NCI-H2196 treated with DMSO at 0.1 percent for 48 hours (cell line): ENCODE data around the gene MYLK2.

ENCODE experiments used
- DNase-seq: peaks from one replicate; lab custom pipeline; 2025; ENCODE audit not compliant: unreplicated experiment; lab: John Stamatoyannopoulos, UW

The MYLK2 gene

DNA sequence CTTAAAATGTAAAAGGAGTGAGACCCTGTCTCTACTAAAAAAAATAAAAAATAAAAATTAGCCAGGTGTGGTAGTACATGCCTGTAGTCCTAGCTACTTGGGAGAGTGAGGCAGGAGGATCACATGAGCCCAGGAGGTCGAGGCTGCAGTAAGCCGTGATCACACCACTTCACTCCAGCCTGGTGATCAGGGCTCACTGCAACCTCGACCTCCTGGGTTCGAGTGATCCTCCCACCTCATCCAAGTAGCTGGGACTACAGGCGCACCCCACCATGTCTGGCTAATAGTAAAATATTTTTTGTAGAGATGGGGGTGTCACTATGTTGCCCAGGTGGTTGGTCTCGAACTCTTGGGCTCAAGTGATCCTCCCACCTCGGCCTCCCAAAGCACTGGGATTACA, 34.3 kb downstream of the MYLK2 start:
- DNase-seq = no peak

DNA sequence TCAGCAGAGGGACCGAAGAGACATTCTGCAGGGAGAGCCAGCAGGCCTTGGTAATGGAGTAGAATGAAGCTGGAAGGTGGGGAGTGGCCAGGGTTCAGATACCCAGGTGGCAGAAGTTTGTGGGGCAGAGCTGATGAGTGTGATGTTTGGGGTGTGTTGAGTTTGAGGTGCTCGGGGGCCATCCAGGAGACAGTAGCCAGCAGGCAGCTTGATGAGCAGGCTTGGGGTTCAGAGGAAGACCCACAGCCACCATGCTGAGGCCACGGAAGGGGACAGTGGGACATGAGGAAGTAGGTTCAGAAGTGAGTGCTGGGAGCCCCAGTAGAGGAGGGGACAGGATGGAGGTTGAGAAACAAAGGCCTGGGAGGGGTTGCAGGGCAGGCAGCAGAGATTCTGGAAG, 37.4 kb downstream of the MYLK2 start:
- no peak for DNase-seq

DNA sequence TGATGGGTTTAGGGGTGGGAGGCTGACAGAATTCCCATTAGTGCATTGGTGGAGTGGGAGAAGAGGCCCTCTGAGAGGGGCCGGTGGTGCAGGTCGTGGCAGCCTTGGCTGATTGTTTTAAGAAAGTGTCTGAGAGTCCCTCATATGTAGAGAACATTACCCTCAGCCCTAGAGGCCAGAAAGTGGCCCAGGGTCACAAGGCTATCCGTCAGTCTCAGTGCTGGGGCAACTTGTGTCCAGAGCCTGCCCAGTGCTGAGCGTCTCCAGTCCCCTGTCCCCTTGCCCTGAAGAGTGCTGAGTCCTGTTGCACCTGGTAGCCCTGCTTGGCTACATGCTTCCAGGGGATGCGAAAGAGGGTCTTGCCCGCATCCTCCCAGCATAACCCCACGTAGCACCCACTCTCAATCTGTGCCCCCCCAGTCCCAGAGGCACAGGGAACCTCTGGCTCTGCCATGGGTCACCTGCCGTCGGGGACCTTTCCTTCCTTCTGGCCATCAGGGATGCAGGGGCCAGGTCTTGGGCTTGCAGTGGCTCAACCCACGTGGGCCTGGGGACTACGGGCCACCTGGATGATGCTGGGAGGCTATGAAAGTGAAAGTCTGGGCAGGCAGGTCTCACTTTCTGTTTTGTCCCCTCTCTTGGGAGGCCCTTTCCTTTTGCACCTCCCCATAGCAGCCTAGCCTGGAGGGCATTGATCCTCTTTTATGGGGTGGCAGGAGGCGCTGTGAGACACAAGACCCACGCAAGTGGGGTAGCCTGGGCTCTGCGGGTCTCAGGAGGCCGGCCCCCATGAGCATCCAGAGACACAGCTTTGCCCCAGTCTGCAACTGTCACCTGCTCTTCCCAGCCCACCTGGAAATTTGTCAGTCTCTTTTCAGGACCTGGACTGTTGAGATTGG, 39.0 kb downstream of the MYLK2 start:
- DNase-seq = no peak

DNA sequence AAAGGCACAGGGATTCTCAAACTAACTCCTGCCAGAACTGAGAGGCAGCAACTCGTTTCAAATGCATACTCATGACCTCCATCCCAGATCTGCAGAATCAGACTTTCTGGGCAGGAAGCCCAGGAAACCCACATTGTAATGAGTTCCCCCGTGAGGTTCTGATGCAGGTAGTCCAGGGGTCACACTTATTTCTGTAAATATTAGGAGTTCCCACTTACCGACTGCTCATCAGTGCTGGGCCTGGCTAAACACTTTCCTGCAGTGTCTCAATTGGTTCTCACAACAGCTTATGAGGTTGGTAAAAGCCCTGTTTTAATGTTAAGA, 39.6 kb downstream of the MYLK2 start:
- DNase-seq = no peak

DNA sequence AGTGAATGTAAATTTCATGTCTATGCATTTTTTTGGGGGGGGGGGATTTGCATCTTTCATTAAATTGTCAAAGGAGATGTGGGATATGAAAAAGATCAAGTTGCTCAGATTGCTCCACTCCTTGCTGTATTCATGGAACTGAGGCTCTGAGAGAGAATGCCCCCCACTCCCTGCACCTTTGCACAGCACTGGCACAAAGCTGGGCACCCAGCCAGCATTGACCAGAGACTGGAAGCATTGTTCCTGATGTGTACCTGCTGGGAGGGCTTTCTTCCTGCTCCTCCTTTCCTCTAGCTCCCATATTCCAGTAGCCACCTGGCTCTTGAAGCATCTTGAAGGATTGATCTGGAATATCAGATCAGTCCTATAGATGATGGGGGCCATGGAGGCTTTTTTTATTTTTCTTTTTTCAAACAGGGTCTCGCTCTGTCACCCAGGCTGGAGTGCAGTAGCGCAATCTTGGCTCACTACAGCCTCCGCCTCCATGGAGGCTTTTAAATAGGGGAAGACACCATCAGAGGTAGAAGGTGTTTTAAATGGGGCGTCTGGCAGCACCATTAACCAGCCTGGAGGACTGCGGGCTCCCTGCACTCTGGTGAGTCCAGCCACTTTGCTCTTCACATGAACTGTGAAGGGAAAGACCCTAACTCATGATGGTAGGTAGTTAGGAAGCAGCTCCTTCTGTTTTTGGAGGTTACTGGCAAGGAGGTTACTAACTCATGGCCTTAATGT, 40.3 kb downstream of the MYLK2 start:
- no peak for DNase-seq

DNA sequence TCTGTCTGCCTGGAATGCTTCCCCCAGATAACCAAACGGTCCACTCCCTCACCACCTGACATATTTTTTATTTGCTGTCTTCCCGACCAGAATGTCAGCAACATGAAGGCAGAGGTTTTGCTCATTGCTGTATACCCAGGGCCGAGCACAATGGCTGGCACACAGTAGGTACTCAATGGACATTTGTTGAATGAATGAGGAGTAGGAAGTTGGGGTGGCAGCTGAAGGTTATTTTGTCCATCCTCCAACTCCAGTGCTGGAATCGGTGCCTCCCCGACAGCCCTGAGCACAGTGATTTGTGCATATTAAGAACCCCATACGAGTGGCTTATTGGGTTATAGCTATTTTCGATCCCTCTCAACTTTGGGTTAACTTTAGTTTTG, 40.8 kb downstream of the MYLK2 start:
- DNase-seq = no peak

DNA sequence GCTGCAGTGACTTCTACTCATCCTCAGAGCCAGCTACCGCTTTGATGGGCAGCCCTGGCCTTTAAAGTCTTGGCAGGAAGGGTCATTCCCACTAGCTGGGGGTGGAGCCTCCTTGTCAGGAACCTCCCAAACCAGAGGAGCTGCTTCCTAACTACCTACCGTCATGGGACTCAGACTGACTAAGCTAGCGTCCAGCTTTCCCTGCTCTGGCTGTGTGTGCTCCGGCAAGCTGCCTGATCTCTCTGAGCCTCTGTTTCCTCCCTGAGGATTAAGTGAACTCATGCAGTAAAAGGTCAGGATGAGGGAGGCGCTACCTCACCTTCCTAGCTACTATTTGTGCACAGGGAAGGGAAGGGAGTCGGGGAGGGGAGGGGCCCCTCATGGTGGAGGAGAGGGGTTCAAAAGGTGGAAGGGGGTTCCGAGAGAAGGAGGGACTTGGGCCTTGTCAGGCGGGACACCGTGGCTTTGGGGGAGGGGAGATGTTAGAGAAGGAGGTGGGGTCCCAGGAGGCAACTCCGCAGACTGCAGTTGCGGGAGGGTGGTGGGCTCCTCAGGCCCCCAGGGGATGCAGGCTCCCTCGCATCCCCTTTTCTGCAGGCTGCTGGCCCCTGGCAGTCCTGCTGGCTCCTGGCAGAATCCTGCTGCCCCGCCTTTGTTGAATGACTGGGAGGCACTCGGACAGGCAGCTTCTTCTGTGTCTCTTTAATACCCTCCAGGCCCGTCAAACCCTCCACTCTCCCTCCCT, 41.4 kb downstream of the MYLK2 start:
- no peak for DNase-seq

DNA sequence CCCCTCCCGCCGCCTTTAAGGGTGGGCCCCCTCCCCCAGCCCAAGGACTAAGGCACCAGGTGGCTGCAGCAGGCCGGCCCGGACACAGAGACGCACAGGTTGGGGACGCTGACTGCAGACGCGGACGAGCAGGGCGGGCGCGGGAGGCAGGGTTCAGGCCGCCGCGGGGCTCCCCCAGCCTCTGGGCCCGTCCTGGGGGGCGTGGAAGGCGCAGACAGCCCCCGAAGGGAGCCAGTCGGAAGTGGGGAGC, 41.9 kb downstream of the MYLK2 start:
- DNase-seq = no peak

DNA sequence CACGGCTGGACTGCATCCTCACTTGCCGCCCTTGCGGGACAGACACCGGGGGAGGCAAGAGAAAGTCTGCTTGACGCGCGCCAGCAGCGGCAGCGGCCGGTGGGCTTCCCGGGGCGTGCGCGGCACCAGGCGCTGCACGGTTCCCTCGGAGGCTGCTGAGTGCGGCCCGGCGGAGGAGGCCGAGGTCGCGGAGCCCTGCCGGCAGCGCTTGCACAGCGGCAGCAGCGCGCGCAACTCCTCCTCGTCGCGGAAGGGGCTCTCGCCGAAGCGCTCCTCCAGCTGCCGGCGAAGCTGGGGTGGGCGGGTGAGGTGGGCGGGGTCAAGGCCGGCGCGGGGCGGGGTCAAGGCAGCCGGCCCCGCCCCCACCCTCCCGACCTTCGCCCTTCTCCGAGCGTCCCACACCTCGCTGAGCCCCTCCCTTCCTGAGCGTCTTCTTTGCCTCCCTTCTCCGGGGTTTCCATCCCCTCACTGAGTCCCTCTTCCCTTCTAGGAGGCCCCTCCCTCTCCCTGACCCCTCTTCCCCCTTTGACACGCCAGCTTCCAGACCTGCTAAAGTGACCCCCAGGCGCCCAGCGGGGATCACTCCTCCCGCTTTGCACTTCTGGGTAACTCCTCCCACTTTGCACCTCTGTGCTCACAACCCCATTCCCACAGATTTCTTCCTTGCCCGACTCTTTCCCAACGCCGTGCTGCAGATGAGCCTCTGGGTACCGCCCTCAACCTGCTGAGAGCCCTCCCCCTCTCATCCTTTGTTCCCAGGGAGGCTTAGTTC, 42.4 kb downstream of the MYLK2 start:
- peak; percentile 74 for DNase-seq

DNA sequence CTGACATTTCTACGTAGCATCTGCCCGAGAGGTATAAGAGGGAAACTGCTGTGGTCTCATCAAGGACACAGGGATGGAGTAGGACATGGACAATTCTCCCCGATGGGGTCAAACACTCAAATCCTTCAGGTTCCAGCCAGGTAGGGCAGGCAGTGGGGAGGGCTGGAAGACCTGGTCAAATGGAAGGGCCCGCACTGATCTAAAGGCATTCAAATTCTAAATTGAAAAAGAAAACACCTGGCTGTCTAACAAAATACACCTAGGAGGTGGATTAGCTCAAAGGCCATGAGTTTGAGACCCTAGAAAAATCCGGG, 43.0 kb downstream of the MYLK2 start:
- DNase-seq = no peak

DNA sequence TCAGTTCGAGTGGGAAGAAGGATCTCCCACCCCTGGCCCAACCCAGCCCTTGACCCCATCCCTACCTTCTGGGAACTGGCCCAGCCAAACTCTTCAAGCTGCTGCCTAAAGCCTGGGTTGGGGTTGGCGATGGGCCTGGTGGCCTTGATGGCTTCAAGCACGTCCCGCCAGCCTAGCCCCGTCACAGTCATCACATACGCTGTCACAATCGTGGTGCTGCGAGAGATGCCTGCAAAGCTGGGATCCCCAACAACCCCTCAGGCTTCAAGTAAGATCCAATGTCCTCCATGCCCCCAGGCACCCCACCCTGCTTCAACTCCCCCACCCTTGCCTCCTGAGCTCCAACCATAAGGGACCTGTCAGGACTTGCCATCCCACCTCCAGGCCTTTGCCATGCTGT, 43.4 kb downstream of the MYLK2 start:
- DNase-seq = no peak

DNA sequence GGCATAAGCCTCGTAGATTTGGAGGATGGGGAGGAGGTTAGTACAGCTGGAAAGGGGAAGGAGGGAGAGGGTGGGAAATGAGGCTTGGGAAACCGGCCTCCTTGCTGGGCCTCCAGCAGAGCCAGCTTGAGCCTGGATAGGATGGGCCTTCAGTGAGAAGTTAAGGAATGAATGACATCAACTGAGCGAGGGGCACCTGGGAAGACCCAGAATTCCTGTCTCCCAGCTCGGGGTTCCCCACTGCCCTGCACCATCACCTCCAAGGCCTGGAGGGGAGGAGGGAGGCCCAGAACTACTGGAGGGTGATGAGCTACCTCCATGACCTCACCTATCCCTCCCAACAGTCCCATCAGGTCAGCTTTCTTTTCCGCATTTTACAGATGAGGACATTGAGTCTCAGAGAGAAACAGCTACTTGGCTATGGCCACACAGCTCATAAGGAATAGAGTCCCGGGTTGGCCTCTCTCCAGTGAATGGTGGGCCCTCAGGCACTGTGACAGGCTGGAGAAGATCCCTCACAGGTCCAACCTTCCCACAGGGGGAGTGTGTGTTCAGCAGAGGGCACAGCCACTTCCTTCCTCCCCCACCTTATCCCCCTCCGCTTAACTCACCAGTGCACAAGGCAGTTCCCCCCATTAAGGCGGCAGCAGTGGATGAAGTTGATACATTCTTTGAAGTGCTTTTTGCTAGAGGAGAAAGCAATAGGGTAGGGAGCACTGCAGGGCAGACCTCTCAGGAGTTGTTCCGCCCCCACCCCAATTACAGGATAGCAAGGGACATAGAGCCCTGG, 44.3 kb downstream of the MYLK2 start:
- no peak for DNase-seq

DNA sequence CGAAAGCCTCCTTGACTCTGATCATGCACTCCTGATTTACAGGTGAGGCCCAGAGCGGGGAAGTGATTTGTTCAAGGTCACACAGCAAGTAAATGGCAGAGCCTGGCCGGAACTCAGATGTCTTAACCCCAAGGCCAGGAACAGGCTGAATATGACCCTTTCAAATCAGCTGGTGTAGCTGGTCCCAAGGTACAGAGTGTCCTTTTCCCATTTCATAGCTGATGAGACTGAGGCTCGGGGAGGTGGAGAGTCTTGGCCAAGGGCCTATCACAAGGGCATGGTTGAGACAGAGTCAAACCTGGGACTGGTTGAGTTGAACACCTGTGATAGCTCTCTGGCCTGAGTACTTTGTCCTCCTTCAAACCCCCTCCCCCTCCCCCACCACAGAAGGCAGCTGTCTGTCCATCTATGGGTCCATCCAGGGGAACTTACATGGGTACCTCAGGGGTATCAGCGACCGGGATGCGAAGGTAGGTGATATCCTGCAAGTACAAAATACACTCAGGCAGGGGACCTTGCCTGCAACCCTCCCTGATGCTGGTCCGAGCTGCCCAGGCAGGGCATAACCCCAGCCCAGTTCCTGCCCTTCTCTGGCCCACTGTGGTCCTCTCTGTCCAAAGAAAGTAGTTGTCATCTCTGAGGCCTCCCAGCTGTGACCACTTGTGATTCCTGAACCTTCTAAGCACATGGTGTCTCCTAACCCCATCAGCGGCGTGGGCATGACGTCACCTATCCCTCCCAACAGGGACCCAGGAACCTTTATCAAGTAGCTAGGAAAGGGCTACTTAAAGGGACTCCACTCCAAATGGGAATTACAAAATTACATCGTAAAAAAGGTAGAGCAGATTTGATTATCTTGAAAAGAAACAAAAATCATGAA, 45.6 kb downstream of the MYLK2 start:
- DNase-seq = no peak

DNA sequence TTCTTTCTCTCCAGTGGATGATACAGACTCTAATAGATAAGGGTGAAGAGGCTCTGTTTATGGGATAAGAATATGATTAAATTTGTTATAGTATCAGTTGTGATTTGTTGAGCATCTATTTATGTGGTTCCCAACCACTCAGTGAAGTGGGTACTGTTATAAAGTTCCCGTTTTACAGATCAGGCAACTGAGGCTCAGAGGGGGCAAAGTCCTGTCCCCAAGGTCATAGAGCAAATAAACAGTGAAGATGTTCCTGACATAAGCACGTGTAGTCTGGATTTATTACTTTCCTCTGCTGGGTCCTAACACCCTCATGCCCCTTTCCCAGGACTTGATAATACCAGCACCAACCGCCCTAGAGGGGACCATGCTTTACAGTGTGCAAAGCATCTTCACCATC, 47.1 kb downstream of the MYLK2 start:
- no peak for DNase-seq

DNA sequence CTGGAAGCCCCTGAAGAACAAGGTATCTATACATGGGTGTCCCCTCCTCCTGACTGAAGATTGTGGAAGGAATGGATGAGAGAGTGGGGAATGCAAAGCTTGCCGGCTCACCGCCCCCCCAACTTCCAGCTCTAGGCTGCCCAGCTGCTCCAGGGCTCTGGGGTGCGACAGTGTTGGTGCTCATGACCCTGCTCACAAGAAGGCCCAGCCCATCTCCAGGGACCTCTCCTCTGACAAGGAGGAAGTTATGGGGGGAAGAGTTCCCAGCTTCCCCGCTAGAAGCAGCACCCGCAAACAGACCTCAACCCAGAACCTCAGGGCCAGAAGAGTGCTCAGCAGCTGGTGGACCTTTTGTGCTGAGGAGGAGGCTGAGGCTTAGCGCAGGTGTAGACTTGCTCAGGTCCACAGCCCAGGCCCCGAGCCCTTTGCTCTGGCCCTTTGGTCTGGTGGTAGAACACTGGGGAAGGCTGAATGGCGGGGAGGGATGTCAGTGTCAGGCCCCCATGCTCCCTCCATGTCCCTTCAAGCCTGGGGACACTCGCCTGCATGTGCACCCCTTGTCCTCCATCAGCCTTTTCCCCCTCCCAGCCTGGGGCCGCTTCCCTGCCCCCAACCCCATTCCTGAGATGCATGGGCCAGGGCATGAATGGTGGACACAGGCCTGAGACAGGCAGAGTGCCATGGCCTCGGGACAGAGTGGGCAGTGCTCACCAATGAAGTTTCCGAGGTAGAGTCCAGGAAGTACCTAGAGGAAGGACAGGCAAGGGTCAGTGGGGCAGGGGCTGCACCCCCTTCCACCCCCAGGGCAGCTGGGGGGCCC, 49.9 kb downstream of the MYLK2 start:
- DNase-seq = no peak

DNA sequence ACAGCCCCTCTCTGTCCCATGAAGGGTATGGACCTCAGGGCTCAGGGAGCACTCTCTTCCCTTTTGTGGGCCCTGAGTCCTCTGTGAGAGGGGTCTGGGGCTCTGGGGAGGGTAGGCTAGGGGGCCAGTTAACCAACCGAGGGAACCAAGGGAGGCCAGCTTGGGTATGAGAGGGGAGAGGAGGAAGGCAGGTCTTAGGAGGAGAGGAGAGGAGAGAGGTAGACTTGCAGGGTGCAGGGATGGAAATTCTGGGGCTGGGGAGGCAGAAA, 50.5 kb downstream of the MYLK2 start:
- DNase-seq = no peak

DNA sequence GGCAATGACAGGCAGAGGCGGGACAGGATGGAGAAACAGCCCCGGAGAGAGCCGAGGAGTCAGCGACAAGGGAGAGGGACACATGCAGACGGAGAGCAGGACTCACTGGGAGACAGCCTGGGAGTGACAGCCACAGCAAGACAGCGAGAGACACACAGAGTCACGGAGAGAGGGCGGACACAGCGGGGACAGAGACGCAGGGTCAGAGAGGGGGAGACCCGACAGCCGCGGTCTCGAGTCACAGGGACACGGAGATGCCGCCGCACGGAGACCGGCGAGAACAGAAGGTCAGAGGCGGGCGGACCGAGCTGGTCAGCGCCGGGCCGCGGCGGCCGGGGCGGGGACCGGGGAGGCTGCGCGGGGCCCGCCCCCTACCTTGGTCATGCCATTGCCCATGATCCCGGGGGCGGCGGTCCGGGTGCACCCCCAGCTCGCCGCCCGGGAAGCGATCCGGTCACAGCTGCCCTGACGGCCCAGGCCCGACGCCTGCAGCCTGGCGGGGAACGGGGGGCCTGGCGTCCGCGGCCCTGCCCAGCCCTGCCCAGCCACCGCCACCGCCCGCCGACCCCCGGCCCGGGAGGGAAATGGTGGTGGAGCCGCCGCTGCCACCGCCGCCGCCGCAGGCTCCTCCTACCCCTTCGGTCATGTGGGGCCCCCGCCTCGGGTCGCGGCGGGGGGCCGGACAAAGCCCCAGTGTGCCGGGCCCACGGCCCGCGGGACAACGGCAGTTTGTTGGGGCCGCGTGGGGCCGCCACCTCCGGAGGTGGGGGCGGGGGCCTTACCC, 51.0 kb downstream of the MYLK2 start, which contains the start of the genes DUSP15 and TTLL9:
TSS of gene DUSP15 (minus strand) at position 586 of the 784 bp plus-strand sequence. CDS start at position 396, 190 bp downstream.
TSS of gene TTLL9 (plus strand) at position 693 of the 784 bp plus-strand sequence. CDS start 493 bp downstream, outside the sequence.
- no peak for DNase-seq
